K562 (cell line): Measurements from ENCODE around the gene ASMTL.
"Not testable (repeated sequence)": the region's sequence is repeated elsewhere in the genome, so short reads cannot be mapped to it uniquely, and the experiment has no call there.

Experiments
- BRD4 ChIP-seq: fragments of 200-600 bp; sonication (generic); IDR thresholded peaks from 2 replicates; pipeline ENCODE4 v1.6.1; 2017; ENCODE audit warnings: inconsistent platforms
- CHD4 ChIP-seq: fragments of 200-600 bp; sonication (generic); IDR thresholded peaks from 3 replicates; pipeline ENCODE4 v1.6.1; 2012; ENCODE audit warnings: low read depth, mild to moderate bottlenecking, mixed read lengths, low read length, inconsistent platforms; ENCODE audit not compliant: insufficient read depth, insufficient replicate concordance, poor library complexity, severe bottlenecking
- EZH2 ChIP-seq: IDR thresholded peaks from 2 replicates; pipeline ENCODE4 v1.6.1; 2012; ENCODE audit warnings: low read depth, mild to moderate bottlenecking, inconsistent platforms, low read length, borderline replicate concordance
- HNRNPLL ChIP-seq: fragments of 200-400 bp; formaldehyde crosslinking; IDR thresholded peaks from 2 replicates; pipeline ENCODE4 v1.6.1; 2017; ENCODE audit warnings: low read length, low read depth, mild to moderate bottlenecking; ENCODE audit not compliant: poor library complexity, severe bottlenecking
- PML ChIP-seq: IDR thresholded peaks from 2 replicates; pipeline ENCODE4 v1.6.1; 2012; ENCODE audit warnings: low read length, inconsistent platforms
- POLR2A ChIP-seq: fragments of 450-650 bp; conservative IDR thresholded peaks from 2 replicates; pipeline ENCODE4 v1.6.1; 2016
- REST ChIP-seq, 2 experiments: fragments of 450-650 bp; formaldehyde crosslinking in 1 of 2; IDR thresholded peaks; 2 replicates each; pipeline versions ENCODE4 v1.4.0 to v1.6.1; 2014 to 2020; ENCODE audit warnings: mild to moderate bottlenecking in 2 of 2, borderline replicate concordance in 1 of 2, low read depth in 1 of 2
- STAT6 ChIP-seq: sonication (generic); formaldehyde crosslinking; IDR thresholded peaks from 2 replicates; pipeline ENCODE4 v1.8.1; 2023; ENCODE audit warnings: mild to moderate bottlenecking, missing genetic modification reagents
- TBP ChIP-seq: optimal IDR thresholded peaks from 2 replicates; pipeline ENCODE3; 2011; ENCODE audit warnings: low read depth, low read length, improper control_type of control experiment
- ZNF274 ChIP-seq: IDR thresholded peaks from 2 replicates; pipeline ENCODE4 v1.6.1; 2011; ENCODE audit warnings: low read depth, mild to moderate bottlenecking, low read length, moderate library complexity, borderline replicate concordance
- ZNF644 ChIP-seq: fragments of 200-800 bp; sonication (Bioruptor generic); IDR thresholded peaks from 2 replicates; pipeline ENCODE4 v1.6.1; 2016; ENCODE audit warnings: low read depth, missing genetic modification characterization, missing compliant biosample characterization

- TF ChIP-seq PML; REST (IDR thresholded peaks at IDR 0.05; ENCODE audit: borderline replicate concordance); REST (CRISPR knock-in tag; IDR thresholded peaks at IDR 0.05; ENCODE audit: low read depth); POLR2A; STAT6 (CRISPR knock-in tag); TBP; CHD4; ZNF274; HNRNPLL; EZH2; BRD4; ZNF644 (tag): not testable (repeated sequence)
These were observed 4.1 kb downstream of the ASMTL start for GRCh38 chrX:1448573-1449001.
